ELR (cell line): ENCODE results near the gene CEP95.
"Not testable (repeated sequence)": the region's sequence is repeated elsewhere in the genome, so short reads cannot be mapped to it uniquely, and the experiment has no call there.

Source experiments
- DNase-seq: peaks from one replicate; pipeline ENCODE4 v3.0.0-alpha.2; 2015; ENCODE audit warnings: low read depth

The CEP95 gene

GRCh38 chr17:64506576-64507412 lies at the start of gene CEP95:
Gene CEP95, plus strand, starts transcription at chr17:64506977. Its CDS starts 121 bp downstream, at chr17:64507098.
- peak; percentile 99 for DNase-seq

GRCh38 chr17:64457156-64457555 lies 49.6 kb upstream of the CEP95 start:
- peak; percentile 17 for DNase-seq

- no peak for DNase-seq
Observed at GRCh38 chr17:64458756-64459155, 48.0 kb upstream of the CEP95 start.

- peak; percentile 93 for DNase-seq
Observed at GRCh38 chr17:64459284-64459747, 47.5 kb upstream of the CEP95 start.

GRCh38 chr17:64459818-64460217 lies 47.0 kb upstream of the CEP95 start:
- not testable (repeated sequence) for DNase-seq

- no peak for DNase-seq
Observed at GRCh38 chr17:64460955-64461354, 45.8 kb upstream of the CEP95 start.

GRCh38 chr17:64461788-64462187 lies 45.0 kb upstream of the CEP95 start:
- no peak for DNase-seq

- no peak for DNase-seq
Observed at GRCh38 chr17:64466019-64466735, 40.6 kb upstream of the CEP95 start.

- not testable (repeated sequence) for DNase-seq
Observed at GRCh38 chr17:64466834-64467233, 39.9 kb upstream of the CEP95 start.

GRCh38 chr17:64470625-64471024 lies 36.2 kb upstream of the CEP95 start:
- DNase-seq: no peak

GRCh38 chr17:64471440-64471839 lies 35.3 kb upstream of the CEP95 start:
- no peak for DNase-seq

GRCh38 chr17:64472564-64472963 lies 34.2 kb upstream of the CEP95 start:
- DNase-seq: no peak

- DNase-seq: no peak
Observed at GRCh38 chr17:64477849-64478248, 28.9 kb upstream of the CEP95 start.

GRCh38 chr17:64480951-64481350 lies 25.8 kb upstream of the CEP95 start:
- no peak for DNase-seq

GRCh38 chr17:64484380-64484779 lies 22.4 kb upstream of the CEP95 start:
- no peak for DNase-seq

- DNase-seq: no peak
Observed at GRCh38 chr17:64488301-64488700, 18.5 kb upstream of the CEP95 start.

- peak; percentile 66 for DNase-seq
Observed at GRCh38 chr17:64491034-64491860, 15.5 kb upstream of the CEP95 start.

GRCh38 chr17:64491994-64492393 lies 14.8 kb upstream of the CEP95 start:
- peak; percentile 39 for DNase-seq

- DNase-seq: peak; percentile 66
Observed at GRCh38 chr17:64492481-64493109, 14.2 kb upstream of the CEP95 start.

GRCh38 chr17:64494121-64494520 lies 12.7 kb upstream of the CEP95 start:
- DNase-seq: no peak

GRCh38 chr17:64495300-64495699 lies 11.5 kb upstream of the CEP95 start:
- not testable (repeated sequence) for DNase-seq

GRCh38 chr17:64496348-64496785 lies 10.4 kb upstream of the CEP95 start:
- DNase-seq: no peak
